ENCODE results near the gene LDLRAD4.

The LDLRAD4 gene

DNA sequence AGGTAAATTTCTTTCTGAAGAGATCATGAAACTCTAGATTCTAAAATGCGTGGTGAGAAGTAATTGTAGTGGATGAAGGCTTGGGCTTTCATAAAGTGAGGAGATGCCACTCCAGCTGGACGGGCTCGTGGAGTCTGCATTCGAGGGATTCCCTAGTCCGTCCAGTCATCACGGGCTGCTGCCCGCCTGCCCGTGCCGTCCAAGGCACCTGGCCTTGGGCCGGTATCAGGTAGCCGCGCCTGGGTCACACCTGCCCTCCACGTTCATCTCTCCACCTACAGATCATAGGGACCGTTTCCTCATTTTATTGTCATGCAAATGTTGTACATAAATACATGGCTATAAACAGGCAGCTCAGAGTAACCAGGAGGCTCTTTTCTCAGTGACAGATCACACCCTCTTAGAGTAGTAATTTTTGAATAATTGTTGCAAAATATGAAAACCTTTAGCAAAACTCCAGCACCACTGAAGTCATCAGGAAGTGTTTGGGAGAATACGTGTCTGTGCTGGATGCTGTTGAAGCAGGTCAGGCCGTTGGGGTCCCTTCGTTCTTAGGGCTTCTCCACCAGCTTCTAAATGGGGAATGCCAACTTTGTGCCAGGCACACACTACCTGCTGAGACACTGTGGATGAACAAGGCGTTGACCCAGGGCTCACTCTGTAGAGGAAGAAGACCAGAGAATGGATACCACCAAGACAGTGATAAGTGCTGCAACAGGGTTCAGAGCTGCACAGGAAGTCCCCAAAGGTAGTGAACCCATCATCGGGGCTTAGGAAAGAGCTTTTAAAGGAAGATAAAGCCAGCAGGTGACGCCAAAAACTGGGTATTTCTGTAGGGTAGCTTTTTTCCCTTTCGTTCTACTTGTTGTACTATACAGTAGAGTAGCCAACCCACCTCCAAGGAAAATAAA lies 395.3 kb downstream of the LDLRAD4 start:
- no peak for DNase-seq

DNA sequence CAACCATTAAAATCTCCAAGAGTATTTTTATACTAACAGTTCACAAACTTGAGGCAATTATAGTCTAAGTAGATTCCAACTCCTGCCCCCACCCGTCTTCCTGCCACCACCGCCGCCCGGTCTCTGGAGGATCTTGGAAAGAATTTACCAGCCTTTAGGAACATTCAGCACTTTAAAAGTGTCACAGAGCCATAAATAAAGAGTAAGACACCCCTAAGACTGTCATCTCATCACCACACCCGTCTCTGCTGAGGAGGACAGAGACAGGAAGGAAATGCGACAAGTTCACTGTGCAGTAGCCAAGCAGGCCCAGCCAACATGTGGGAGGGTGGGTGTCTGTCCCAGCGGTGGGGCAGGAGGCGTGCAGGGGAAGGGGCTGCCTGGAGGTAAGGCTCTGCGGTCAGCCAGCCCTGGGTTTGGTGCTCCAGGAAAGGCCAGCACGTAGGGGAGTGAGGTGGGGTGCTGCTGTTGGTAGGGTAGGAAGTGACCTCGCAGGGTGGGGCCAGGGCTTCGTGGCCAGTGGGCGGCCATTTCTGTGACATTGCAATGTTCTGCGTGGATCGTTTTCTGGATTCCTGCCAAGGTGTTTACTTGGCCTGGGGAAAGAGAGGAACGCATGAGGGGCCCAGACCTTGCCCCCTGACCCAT lies 396.2 kb downstream of the LDLRAD4 start:
- no peak for DNase-seq

DNA sequence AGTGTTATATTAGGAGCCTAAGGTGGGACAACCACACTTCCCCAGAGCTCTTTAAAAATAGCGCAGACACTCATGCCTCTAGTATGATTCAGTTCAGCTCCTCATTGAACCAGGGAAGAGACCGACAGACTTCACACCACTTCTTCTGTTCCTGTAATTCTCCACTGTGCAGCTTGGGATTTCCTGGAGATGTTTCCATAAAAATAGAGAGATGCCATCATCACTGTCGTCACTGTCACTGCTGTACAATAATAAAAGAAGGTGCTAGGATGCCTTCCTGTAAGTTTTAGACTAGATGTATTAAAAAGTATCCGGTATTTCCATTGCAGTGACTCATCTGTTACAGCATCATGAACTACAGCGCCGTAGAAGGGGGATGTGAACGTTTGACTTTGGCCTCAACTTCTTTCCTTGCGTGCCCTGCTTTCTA lies 396.9 kb downstream of the LDLRAD4 start:
- no peak for DNase-seq

GRCh38 chr18:13616041-13616440 lies 397.5 kb downstream of the LDLRAD4 start:
- DNase-seq, result no peak

GRCh38 chr18:13616525-13617035 lies 398.0 kb downstream of the LDLRAD4 start:
- DNase-seq, result no peak

DNA sequence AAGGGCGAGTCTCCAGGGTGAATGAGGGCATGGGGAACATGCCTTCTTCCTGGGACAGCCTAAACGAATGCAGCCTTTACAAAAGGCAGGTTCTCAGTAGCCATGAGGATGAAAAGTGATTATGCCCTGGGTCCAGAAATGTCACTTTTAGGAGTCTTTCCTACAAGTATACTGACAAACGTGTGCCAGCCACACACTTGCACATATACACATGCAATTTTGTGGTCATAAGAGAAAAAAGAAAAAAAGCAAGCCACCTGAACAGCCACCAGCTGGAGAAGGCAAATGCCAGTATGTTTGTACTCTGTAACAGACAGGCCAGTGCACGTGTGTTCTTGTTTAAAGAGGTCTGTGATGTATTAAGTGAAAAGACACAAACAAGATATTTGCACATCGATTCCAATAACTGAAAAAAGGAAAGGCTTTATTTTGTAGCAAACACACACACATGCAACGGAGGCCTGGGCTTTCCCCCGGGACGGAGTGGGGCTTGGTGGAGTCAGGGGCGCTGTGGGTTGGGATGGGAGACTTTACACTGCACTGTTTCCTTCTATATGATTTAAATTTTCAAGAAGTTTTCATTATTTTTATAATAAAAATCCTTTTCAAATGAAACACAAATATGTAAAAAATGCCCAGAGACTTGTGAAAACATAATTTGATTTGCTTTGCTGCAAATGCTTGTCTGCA lies 399.4 kb downstream of the LDLRAD4 start:
- no peak for DNase-seq

DNA sequence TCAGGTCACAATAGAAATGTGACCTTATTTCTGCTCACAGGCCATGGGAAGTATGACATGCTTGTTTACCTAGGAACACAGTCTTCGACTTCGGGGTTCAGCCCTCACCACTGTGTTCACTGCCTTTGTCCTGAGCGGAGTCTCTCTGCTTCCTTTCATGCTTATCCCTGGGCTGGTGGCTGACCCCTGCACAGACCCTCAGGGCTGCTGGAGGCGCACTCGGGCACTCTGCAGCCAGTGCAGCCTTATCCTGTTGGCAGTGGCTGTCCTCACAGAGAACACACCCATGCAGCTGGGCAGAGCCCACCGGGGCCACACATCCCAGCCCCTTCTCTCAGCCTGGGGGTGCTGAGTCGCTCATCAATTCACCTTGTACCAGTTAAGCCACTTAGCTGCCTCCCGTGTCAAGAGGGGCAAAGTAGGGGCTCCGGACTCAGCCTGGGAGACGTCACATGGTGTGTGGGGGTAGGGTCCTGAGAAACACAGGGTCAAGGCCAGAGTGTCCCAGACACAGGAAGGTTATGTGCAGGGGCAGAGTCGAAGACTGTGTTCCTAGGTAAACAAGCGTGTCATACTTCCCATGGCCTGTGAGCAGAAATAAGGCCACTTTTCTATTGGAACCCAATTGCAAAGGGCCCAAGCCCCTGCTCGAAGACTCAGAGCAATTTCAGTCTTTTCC lies 400.3 kb downstream of the LDLRAD4 start:
- DNase-seq, result no peak

GRCh38 chr18:13619505-13620205 lies 401.1 kb downstream of the LDLRAD4 start:
- no peak for DNase-seq

- no peak for DNase-seq
Measured at GRCh38 chr18:13620206-13620672, 401.7 kb downstream of the LDLRAD4 start.

DNA sequence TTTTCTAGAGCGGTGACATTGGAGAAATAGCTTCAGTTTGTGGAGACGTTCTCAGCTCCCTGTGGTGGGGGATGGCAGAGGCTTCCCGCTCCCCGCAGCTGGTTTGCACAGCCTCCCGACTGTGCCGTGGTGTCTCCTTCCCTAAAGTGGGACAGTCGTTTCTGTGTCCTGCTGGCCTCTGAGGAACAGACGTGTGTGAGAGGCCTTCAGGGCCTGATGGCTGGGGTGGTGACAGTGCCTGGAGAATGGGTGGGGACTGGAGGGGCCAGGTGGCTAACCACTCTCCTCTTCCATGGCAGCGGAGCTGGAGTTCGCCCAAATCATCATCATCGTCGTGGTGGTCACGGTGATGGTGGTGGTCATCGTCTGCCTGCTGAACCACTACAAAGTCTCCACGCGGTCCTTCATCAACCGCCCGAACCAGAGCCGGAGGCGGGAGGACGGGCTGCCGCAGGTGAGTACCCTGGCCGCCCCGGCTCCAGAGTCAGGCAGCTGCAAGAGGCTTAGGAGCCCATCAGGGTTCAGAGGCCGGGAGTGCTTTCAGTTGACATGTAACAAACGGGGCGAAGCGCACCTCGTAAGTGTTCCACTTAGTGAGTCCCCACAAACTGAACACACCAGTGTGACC lies 402.4 kb downstream of the LDLRAD4 start:
- DNase-seq, result no peak

GRCh38 chr18:13621446-13621849 lies 402.9 kb downstream of the LDLRAD4 start:
- DNase-seq, result no peak

- no peak for DNase-seq
Measured at GRCh38 chr18:13621886-13622619, 403.5 kb downstream of the LDLRAD4 start.

GRCh38 chr18:13622751-13623150 lies 404.2 kb downstream of the LDLRAD4 start:
- DNase-seq, result no peak

DNA sequence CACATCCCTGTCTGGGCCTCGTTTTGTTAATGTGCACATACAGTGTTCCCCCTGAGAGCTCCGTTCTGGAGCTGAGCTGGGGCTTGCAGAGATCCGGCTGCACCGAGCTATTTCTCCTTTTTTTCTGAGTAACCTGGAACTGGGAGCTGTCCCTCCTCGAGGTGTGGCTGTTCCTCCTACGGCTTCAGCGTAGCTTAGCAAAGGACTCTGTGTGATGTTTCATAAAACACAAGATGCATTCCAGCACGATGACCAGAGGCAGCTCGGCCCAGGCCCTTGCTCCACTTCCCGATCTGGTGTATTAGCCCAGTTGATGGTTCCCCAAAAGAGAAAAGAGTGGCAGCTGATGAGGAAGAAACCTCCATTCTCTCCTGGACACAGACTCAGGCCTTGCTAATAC lies 404.8 kb downstream of the LDLRAD4 start:
- no peak for DNase-seq

- no peak for DNase-seq
Measured at GRCh38 chr18:13623871-13624270, 405.3 kb downstream of the LDLRAD4 start.

GRCh38 chr18:13624563-13625237 lies 406.1 kb downstream of the LDLRAD4 start:
- no peak for DNase-seq

DNA sequence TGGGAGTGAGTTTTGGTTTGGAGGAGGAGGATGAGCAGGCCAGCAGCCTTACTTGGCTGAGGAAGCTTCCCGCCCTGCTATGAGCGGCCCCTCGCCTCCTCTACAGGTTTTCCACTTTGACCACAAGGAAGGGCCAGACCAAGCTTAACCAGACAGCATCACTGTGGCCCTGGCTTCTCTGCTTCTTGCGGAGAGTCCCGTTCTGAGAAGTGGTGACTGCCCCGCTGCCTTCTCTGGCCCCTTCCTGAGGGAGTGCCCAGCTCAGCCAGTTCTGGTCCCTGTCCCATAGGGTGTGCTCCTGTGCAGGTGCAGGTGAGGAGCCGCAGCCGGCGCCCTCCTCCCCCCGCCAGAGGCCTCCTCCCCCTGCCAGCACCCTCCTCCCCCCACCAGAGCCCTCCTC lies 406.8 kb downstream of the LDLRAD4 start:
- no peak for DNase-seq

GRCh38 chr18:13625843-13626543 lies 407.4 kb downstream of the LDLRAD4 start:
- DNase-seq, result no peak

DNA sequence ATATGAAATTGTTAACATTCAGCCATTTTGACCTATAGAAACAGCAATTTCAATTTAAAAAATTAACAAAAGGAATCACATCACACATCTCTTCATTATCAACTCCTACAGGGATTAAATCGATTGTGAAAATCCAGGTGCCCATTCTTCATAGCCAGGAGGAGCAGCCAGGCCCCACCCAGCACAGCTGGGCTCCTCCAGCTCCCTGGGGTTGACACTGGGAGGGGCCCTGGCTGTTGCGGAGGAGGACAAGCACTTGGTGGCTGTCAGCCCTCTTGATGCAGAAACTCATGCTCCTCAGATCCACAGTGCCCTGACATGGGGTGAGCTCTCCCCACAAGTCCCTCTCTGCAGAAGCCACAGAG lies 408.0 kb downstream of the LDLRAD4 start:
- DNase-seq, result no peak

DNA sequence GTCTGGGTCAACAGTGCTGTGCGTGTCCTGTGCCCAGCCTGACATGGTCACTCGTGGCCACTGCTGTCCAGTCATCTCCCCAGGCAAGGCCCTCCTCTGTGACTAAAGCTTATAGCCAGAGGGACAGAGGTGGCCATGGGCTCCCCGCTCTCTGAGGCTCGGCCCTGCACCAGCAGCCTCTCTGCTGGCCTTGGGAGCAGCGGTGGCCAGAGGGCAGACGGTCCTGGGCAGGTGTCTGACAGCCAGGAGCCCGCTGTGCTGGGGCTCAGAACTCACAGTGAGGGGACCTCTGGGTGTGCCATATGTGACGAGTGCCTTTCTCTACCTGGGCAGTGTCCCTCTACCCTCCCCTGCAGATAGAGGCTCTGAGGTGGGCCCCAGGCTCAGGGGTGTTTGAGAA lies 409.1 kb downstream of the LDLRAD4 start:
- no peak for DNase-seq
